NCI-H2227 (cell line): ENCODE data around the gene CABLES2.

Experiments
- DNase-seq: peaks from one replicate; lab custom pipeline; 2025; ENCODE audit not compliant: unreplicated experiment; lab: John Stamatoyannopoulos, UW

The CABLES2 gene

GRCh38 chr20:62350629-62351422, 56.3 kb downstream of the CABLES2 start:
- DNase-seq: no peak

DNA sequence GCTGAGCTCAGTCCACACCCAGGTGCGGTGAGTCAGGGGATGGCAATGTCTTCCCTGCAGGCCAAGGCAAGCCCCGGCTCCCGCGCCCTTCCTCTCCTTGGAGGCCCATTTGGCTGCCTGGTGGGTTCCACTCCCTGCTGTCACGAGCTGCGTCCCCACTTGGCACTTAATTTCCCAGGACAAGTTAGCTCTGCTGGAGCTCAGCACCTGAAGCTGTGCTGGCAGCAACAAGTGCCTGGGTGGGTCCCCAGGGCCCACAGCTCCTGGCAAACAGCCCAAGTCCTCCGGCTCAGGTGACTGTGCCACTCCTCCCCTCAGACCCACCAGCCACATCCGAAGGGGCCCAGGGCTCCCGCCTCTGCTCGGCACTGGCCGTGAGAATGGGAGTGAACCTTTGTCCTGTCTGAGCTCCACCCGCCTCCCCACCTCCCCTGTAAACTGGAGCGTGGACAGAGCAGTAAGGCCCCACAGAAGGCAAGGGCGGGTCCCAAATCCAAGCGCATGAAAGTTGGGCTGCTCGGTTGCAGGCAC, 56.9 kb downstream of the CABLES2 start:
- DNase-seq: no peak

- DNase-seq: no peak
Observed at GRCh38 chr20:62349556-62350097, 57.5 kb downstream of the CABLES2 start.

- DNase-seq: no peak
Observed at GRCh38 chr20:62348604-62349003, 58.5 kb downstream of the CABLES2 start.

DNA sequence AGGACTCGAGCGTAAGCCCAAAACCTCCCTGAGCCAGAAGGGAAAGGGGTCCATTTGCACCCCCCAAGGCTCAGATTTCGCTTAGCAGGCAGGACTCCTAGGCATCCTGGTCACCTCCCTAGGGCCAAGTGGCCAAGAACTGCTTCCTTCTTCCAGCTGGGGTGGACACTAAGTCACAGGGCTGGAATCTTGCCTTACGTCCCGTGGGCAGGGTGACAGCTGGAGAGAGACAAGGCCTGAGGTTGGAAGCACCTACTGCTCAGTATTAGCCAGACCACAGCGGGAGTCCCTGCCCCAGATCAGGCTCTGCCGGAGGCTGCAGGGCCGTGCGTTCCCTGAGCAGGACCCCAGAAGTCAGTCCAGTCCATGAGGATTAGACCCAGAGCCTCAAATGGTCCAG, 59.6 kb downstream of the CABLES2 start:
- no peak for DNase-seq

GRCh38 chr20:62347151-62347404, 60.0 kb downstream of the CABLES2 start:
- no peak for DNase-seq

DNA sequence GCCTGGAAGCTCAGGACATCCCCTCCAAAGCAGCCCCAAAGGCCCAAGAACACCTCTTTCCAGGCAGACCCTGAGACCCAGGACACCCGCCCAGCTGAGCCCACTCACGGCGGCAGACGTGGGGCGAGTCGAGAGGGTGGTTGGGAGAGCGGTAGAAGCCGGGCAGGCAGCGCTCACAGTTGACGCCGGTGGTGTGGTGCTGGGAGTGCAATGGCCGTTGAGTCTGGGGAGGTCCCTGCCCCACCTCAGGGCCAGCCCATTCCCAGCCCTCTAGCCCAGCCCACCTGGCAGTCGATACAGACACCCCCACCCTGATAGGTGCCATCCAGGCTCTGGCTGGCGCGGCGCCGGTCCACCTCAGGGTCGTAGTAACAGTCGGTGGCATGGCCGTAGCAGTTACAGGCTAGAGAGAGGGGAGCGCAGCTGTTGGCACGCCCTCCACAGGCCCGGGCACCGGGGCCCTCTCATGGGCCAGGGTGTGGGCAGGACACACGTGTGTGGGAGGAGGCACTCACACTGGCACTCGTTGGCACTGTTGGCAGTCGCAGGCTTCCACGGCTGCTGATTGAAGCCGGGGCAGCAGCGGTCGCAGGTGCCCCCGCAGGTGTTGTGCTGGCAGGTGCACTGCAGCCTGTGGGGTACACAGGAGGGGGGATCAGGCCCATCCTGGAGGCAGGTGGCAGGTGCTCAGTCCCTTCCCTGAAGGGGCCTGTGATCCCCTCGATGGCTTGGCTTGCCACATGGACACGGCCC, 60.5 kb downstream of the CABLES2 start:
- no peak for DNase-seq

GRCh38 chr20:62345681-62346370, 61.3 kb downstream of the CABLES2 start:
- DNase-seq: no peak

DNA sequence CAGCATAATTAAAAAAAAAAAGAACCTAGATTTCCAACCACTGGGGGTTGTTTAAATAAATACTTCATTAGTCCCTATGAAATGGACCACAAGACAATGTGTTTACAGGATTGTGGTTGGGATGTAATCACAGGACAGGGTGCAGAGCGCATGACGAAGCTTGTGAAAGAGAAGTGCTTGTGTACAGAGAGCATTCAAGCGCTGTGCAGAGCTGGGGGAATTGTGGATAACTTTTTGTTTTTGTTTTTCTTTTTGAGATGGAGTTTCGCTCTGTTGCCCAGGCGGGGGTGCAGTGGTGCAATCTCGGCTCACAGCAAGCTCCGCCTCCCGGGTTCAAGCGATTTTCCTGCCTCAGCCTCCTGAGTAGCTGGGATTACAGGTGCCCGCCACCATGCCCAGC, 62.3 kb downstream of the CABLES2 start:
- DNase-seq: no peak

GRCh38 chr20:62344092-62344491, 63.0 kb downstream of the CABLES2 start:
- no peak for DNase-seq

- DNase-seq: no peak
Observed at GRCh38 chr20:62342910-62343309, 64.2 kb downstream of the CABLES2 start.

DNA sequence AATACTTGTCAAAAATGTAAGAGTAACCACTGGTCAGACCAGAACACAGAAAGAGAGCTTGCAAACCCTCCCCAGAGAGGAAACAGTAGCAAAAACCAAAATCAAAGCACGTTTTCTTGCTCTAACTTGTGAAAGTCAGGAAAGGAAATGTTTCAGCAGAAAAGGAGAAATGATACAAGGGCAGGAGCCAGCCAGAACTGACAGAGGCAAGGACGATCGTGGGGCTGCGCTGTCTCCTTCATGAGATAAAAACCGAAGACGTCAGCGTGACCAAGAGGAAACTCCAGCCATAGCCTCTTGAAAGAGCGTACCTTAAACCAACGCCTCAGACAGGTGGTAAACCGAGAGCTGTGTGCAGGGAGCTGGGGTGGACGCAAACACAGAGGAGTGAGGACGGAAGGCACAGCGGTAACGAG, 67.4 kb downstream of the CABLES2 start:
- no peak for DNase-seq
